SK-N-SH (cell line): Measurements from ENCODE around the gene SAXO1. TPM values are rescaled to one million over a fixed set of nuclear protein-coding genes. Genes with fewer than 3 reads are reported as not detected.
A peak's percentile ranks its signal among the peaks of the same experiment; 100 is the strongest.

ENCODE experiments used
- CTCF ChIA-PET: fragments of 300-600, 350-600 bp; formaldehyde crosslinking; extraction: SDS; loops from one replicate; lab custom pipeline; 2021; lab: Yijun Ruan, JAX
- POLR2A ChIA-PET: fragments of 350-600 bp; sonication (Branson Sonifier 250); formaldehyde crosslinking; extraction: SDS; loops from one replicate; lab custom pipeline; 2020; ENCODE audit warnings: antibody characterized with exemption, inconsistent platforms; lab: Yijun Ruan, JAX
- DNase-seq: peaks from one replicate; pipeline ENCODE4 v3.0.0; 2012
- H2AFZ ChIP-seq: fragments of 200-600 bp; sonication (generic); 2 replicates; pipeline ENCODE4 v1.8.1; 2016; ENCODE audit warnings: antibody characterized with exemption, mild to moderate bottlenecking, low read depth
- H3F3A ChIP-seq: fragments of 200-600 bp; sonication (generic); replicated peaks from 2 replicates; pipeline ENCODE3; 2016; ENCODE audit warnings: antibody characterized with exemption, mild to moderate bottlenecking; ENCODE audit not compliant: insufficient read depth
- H3K27ac ChIP-seq, 2 experiments: fragments of 200-500 bp in 1 of 2; fragments of 200-600 bp in 1 of 2; sonication (Bioruptor generic) in 1 of 2; sonication (generic), shearing (Covaris generic) in 1 of 2; 2 replicates each; pipeline versions ENCODE4 v1.5.1 to v1.6.1; 2014 to 2016; ENCODE audit warnings: low read depth in 2 of 2, inconsistent platforms in 1 of 2, low read length in 1 of 2, mild to moderate bottlenecking in 1 of 2, mixed read lengths in 1 of 2
- H3K27me3 ChIP-seq: fragments of 200-600 bp; sonication (generic), shearing (Covaris generic); 2 replicates; pipeline ENCODE4 v1.6.1; 2016; ENCODE audit warnings: mixed run types; ENCODE audit not compliant: insufficient read depth
- H3K36me3 ChIP-seq, 2 experiments: fragments of 200-500 bp in 1 of 2; fragments of 200-600 bp in 1 of 2; sonication (Bioruptor generic) in 1 of 2; sonication (generic) in 1 of 2; replicated peaks in 1 of 2; 2 replicates each; pipeline versions ENCODE3 to v1.5.1; 2014 to 2016; ENCODE audit warnings: low read length in 1 of 2, mild to moderate bottlenecking in 1 of 2; ENCODE audit not compliant: insufficient read depth in 2 of 2, control insufficient read depth in 1 of 2
- H3K4me1 ChIP-seq, 2 experiments: fragments of 200-500 bp in 1 of 2; fragments of 200-600 bp in 1 of 2; sonication (Bioruptor generic) in 1 of 2; sonication (generic), shearing (Covaris generic) in 1 of 2; 2 replicates each; pipeline versions ENCODE4 v1.5.1 to v1.6.1; 2014 to 2016; ENCODE audit warnings: low read depth in 1 of 2, low read length in 1 of 2, mixed run types in 1 of 2; ENCODE audit not compliant: insufficient read depth in 2 of 2, control insufficient read depth in 1 of 2
- H3K4me2 ChIP-seq: fragments of 200-600 bp; sonication (generic), shearing (Covaris generic); 2 replicates; pipeline ENCODE4 v1.6.1; 2017; ENCODE audit warnings: mixed run types
- H3K4me3 ChIP-seq, 2 experiments: fragments of 200-500 bp in 1 of 2; fragments of 200-600 bp in 1 of 2; sonication (Bioruptor generic) in 1 of 2; sonication (generic), shearing (Covaris generic) in 1 of 2; 2 replicates each; pipeline versions ENCODE4 v1.5.1 to v1.8.1; 2014 to 2016; ENCODE audit warnings: low read depth in 2 of 2, inconsistent platforms in 1 of 2, low read length in 1 of 2, mild to moderate bottlenecking in 1 of 2, mixed read lengths in 1 of 2, moderate library complexity in 1 of 2
- H3K79me2 ChIP-seq: fragments of 200-600 bp; sonication (generic); 2 replicates; pipeline ENCODE4 v1.8.1; 2017; ENCODE audit warnings: mild to moderate bottlenecking; ENCODE audit not compliant: insufficient read depth
- H3K9ac ChIP-seq: fragments of 200-600 bp; sonication (generic); 2 replicates; pipeline ENCODE4 v1.6.1; 2017; ENCODE audit warnings: mixed run types
- H3K9me2 ChIP-seq: fragments of 200-600 bp; sonication (generic); 2 replicates; pipeline ENCODE4 v1.6.1; 2017; ENCODE audit warnings: mixed run types
- H3K9me3 ChIP-seq: fragments of 200-600 bp; sonication (generic); 2 replicates; pipeline ENCODE4 v1.6.1; 2017; ENCODE audit warnings: mixed run types, mild to moderate bottlenecking, moderate library complexity
- H4K20me1 ChIP-seq: fragments of 200-600 bp; sonication (generic); 2 replicates; pipeline ENCODE4 v1.6.1; 2017; ENCODE audit warnings: mild to moderate bottlenecking, mixed run types; ENCODE audit not compliant: insufficient read depth
- CHD2 ChIP-seq: fragments of 150-350 bp; IDR thresholded peaks from 2 replicates; pipeline ENCODE4 v1.6.1; 2018; ENCODE audit warnings: low read length; ENCODE audit not compliant: partially characterized antibody
- ELF1 ChIP-seq: IDR thresholded peaks from 2 replicates; pipeline ENCODE4 v1.4.0; 2012
- EP300 ChIP-seq, 2 experiments: IDR thresholded peaks; 2 replicates each; pipeline versions ENCODE4 v1.4.0 to v1.6.1; 2012; ENCODE audit warnings: borderline replicate concordance in 1 of 2, low read depth in 1 of 2, low read length in 1 of 2
- EZH2phosphoT487 ChIP-seq: fragments of 200-600 bp; sonication (generic); IDR thresholded peaks from 2 replicates; pipeline ENCODE4 v1.6.1; 2017; ENCODE audit warnings: low read depth, mixed run types, mild to moderate bottlenecking, antibody characterized with exemption, moderate library complexity, borderline replicate concordance
- FOXJ3 ChIP-seq: sonication (generic); formaldehyde crosslinking; IDR thresholded peaks from 2 replicates; pipeline ENCODE4 v1.5.1; 2020; ENCODE audit warnings: mild to moderate bottlenecking, missing genetic modification reagents
- FOXM1 ChIP-seq: IDR thresholded peaks from 2 replicates; pipeline ENCODE4 v1.4.0; 2012; ENCODE audit warnings: low read depth, mild to moderate bottlenecking
- GATA2 ChIP-seq: sonication (generic); formaldehyde crosslinking; IDR thresholded peaks from 2 replicates; pipeline ENCODE4 v1.5.0; 2020; ENCODE audit warnings: mild to moderate bottlenecking, missing genetic modification reagents
- MEF2A ChIP-seq: IDR thresholded peaks from 2 replicates; pipeline ENCODE4 v1.4.0; 2012; ENCODE audit warnings: low read depth, borderline replicate concordance
- MXI1 ChIP-seq: IDR thresholded peaks from 2 replicates; pipeline ENCODE4 v1.6.1; 2012; ENCODE audit warnings: mild to moderate bottlenecking, low read depth, low read length, improper control_type of control experiment
- NFIC ChIP-seq: IDR thresholded peaks from 2 replicates; pipeline ENCODE4 v1.4.0; 2012; ENCODE audit warnings: borderline replicate concordance
- RAD21 ChIP-seq: IDR thresholded peaks from 2 replicates; pipeline ENCODE4 v1.6.1; 2012; ENCODE audit warnings: mild to moderate bottlenecking, low read length
- RCOR1 ChIP-seq: fragments of 150-350 bp; IDR thresholded peaks from 2 replicates; pipeline ENCODE4 v1.6.1; 2017; ENCODE audit warnings: antibody characterized with exemption, low read length
- RXRA ChIP-seq: IDR thresholded peaks from 2 replicates; pipeline ENCODE4 v1.4.0; 2012; ENCODE audit warnings: low read depth, mild to moderate bottlenecking, borderline replicate concordance
- TAF1 ChIP-seq: IDR thresholded peaks from 2 replicates; pipeline ENCODE4 v1.6.1; 2012; ENCODE audit warnings: low read depth, mild to moderate bottlenecking, low read length, moderate library complexity, borderline replicate concordance
- TCF12 ChIP-seq: IDR thresholded peaks from 2 replicates; pipeline ENCODE4 v1.4.0; 2012
- WGBS: methylation state at CpG from one replicate; pipeline ENCODE4 v1.1.6; 2017; ENCODE audit warnings: low lambda C conversion rate; 5-methylcytosine and 5-hydroxymethylcytosine counted together
- polyA plus RNA-seq, 3 experiments: library from polyadenylated mRNA; depleted of rRNA; stranded (reverse); fragments of >200 nt; gene quantifications; 2 replicates each; pipeline ENCODE4 v1.2.3, GENCODE V29; 2012
- TF ChIP-seq, protein P1 (sequence below): IDR thresholded peaks from 2 replicates; pipeline ENCODE4; 2012
- TF ChIP-seq, protein P2 (sequence below): IDR thresholded peaks from 2 replicates; pipeline ENCODE4 v1.4.0; 2012; ENCODE audit warnings: low read depth, borderline replicate concordance
- TF ChIP-seq, protein P3 (sequence below): fragments of 150-350 bp; IDR thresholded peaks from 2 replicates; pipeline ENCODE4 v1.6.1; 2016; ENCODE audit warnings: mild to moderate bottlenecking, low read depth, low read length
- TF ChIP-seq, protein P4 (sequence below): fragments of 200-600 bp; sonication (generic); IDR thresholded peaks from 2 replicates; pipeline ENCODE4 v1.6.1; 2017; ENCODE audit warnings: antibody characterized with exemption, mild to moderate bottlenecking, moderate library complexity
- TF ChIP-seq, protein P5 (sequence below): IDR thresholded peaks from 2 replicates; pipeline ENCODE4 v1.4.0; 2012; ENCODE audit warnings: low read depth, borderline replicate concordance

SAXO1 gene
- polyA plus RNA-seq, 1 of the 3 experiments (the other 2 are of a cell fraction), result 0.03 TPM

DNA sequence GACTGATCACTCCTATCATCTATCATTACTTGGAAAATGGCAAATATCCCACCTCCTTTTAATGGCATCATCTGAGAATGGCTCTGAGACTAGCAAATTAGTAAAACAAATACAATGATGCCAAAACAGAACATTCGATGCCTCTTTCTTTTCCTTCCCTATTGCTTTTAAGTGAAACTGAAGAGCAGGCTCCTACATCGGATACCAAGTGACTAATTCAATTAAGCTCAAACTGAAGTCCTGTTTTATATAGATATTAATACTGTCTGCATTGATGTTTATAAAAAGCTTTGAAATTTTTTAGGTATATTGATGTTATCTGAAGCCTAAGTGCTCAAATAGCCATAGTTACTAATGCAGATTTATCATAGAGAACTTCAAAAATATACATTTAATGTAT, 43.9 kb downstream of the SAXO1 start:
- Histone ChIP-seq H3F3A (no peaks in the 10 kb centered on the region), H3K79me2 (no peaks in the 10 kb centered on the region), H3K27me3 (no peaks in the 10 kb centered on the region), H4K20me1 (no peaks in the 10 kb centered on the region), H3K9me2 (no peaks in the 10 kb centered on the region), H2AFZ (no peak overlapping the region), H3K9ac (no peak overlapping the region), H3K4me1 (no peaks in the 10 kb centered on the region; a peak in 1 of 4 replicates), H3K4me2 (no peak overlapping the region), H3K36me3 (no peaks in the 10 kb centered on the region), H3K4me3 (no peak overlapping the region), H3K9me3 (no peaks in the 10 kb centered on the region), H3K27ac (no peak overlapping the region)
- no peak for TF ChIP-seq EP300 (IDR thresholded peaks at IDR 0.05; ENCODE audit: borderline replicate concordance in 1 of 2, low read depth in 1 of 2, low read length in 1 of 2)
- TF ChIP-seq TCF12, result peak; percentile 42
- TF ChIP-seq, protein P1, sequence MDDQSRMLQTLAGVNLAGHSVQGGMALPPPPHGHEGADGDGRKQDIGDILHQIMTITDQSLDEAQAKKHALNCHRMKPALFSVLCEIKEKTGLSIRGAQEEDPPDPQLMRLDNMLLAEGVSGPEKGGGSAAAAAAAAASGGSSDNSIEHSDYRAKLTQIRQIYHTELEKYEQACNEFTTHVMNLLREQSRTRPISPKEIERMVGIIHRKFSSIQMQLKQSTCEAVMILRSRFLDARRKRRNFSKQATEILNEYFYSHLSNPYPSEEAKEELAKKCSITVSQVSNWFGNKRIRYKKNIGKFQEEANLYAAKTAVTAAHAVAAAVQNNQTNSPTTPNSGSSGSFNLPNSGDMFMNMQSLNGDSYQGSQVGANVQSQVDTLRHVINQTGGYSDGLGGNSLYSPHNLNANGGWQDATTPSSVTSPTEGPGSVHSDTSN, result peak; percentile 74
- TF ChIP-seq RAD21, result no peak
- POLR2A ChIA-PET, result no interaction called here
- CTCF ChIA-PET, result interaction anchor here (1.0 kb wide), 1 partner anchor 9 kb away, joined by 5 read pairs; no protein-coding TSS in a partner anchor
- WGBS, result 38% methylated on average over 2 of the region's 2 CpGs
- DNase-seq, result no peak

DNA sequence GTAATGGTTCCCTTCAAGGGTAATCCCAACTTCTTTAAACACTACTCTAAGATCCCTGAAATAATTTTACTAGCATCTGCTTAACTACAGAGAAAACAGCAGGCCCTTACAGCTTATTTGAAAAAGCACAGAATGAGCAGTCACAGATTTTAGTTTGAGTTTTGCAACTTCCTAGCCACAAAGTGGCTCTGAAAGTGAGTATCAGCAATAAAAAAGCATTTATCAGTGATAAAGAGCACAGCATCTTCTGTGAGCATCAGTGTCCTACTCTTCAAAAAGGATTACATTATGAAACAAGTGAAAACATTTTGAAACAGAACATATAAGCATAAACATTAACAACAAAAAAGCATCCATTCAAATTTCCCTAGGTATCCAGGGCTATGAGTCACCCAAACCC, 45.0 kb downstream of the SAXO1 start:
- Histone ChIP-seq H3K36me3 (no peaks in the 10 kb centered on the region), H3K4me2 (no peak overlapping the region), H3K9me3 (no peaks in the 10 kb centered on the region), H2AFZ (no peak overlapping the region), H3K79me2 (no peaks in the 10 kb centered on the region), H3F3A (no peaks in the 10 kb centered on the region), H3K27ac (no peak overlapping the region), H3K9me2 (no peaks in the 10 kb centered on the region), H3K9ac (no peak overlapping the region), H3K4me1 (no peaks in the 10 kb centered on the region; a peak in 1 of 4 replicates), H4K20me1 (no peaks in the 10 kb centered on the region), H3K27me3 (no peaks in the 10 kb centered on the region), H3K4me3 (no peak overlapping the region)
- ChIA-PET POLR2A (no interaction called here), CTCF (interaction anchor here (0.9 kb wide), 1 partner anchor 10 kb away, joined by 3 read pairs; no protein-coding TSS in a partner anchor)
- DNase-seq, result no peak
- TF ChIP-seq ELF1 (no peak), FOXJ3 (CRISPR knock-in tag) (no peak), MXI1 (no peak), NFIC (no peak), TAF1 (no peak), RCOR1 (no peak), RXRA (no peak), CHD2 (no peak), EZH2phosphoT487 (no peak), RAD21 (no peak), EP300 (IDR thresholded peaks at IDR 0.05; ENCODE audit: borderline replicate concordance in 1 of 2, low read depth in 1 of 2, low read length in 1 of 2) (no peak), FOXM1 (no peak), MEF2A (no peak), GATA2 (CRISPR knock-in tag) (no peak)
- TF ChIP-seq, protein P2, sequence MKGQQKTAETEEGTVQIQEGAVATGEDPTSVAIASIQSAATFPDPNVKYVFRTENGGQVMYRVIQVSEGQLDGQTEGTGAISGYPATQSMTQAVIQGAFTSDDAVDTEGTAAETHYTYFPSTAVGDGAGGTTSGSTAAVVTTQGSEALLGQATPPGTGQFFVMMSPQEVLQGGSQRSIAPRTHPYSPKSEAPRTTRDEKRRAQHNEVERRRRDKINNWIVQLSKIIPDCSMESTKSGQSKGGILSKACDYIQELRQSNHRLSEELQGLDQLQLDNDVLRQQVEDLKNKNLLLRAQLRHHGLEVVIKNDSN, result no peak
- TF ChIP-seq, protein P3, sequence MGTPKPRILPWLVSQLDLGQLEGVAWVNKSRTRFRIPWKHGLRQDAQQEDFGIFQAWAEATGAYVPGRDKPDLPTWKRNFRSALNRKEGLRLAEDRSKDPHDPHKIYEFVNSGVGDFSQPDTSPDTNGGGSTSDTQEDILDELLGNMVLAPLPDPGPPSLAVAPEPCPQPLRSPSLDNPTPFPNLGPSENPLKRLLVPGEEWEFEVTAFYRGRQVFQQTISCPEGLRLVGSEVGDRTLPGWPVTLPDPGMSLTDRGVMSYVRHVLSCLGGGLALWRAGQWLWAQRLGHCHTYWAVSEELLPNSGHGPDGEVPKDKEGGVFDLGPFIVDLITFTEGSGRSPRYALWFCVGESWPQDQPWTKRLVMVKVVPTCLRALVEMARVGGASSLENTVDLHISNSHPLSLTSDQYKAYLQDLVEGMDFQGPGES, result no peak
- TF ChIP-seq, protein P4, sequence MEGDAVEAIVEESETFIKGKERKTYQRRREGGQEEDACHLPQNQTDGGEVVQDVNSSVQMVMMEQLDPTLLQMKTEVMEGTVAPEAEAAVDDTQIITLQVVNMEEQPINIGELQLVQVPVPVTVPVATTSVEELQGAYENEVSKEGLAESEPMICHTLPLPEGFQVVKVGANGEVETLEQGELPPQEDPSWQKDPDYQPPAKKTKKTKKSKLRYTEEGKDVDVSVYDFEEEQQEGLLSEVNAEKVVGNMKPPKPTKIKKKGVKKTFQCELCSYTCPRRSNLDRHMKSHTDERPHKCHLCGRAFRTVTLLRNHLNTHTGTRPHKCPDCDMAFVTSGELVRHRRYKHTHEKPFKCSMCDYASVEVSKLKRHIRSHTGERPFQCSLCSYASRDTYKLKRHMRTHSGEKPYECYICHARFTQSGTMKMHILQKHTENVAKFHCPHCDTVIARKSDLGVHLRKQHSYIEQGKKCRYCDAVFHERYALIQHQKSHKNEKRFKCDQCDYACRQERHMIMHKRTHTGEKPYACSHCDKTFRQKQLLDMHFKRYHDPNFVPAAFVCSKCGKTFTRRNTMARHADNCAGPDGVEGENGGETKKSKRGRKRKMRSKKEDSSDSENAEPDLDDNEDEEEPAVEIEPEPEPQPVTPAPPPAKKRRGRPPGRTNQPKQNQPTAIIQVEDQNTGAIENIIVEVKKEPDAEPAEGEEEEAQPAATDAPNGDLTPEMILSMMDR, result no peak
- TF ChIP-seq, protein P5, sequence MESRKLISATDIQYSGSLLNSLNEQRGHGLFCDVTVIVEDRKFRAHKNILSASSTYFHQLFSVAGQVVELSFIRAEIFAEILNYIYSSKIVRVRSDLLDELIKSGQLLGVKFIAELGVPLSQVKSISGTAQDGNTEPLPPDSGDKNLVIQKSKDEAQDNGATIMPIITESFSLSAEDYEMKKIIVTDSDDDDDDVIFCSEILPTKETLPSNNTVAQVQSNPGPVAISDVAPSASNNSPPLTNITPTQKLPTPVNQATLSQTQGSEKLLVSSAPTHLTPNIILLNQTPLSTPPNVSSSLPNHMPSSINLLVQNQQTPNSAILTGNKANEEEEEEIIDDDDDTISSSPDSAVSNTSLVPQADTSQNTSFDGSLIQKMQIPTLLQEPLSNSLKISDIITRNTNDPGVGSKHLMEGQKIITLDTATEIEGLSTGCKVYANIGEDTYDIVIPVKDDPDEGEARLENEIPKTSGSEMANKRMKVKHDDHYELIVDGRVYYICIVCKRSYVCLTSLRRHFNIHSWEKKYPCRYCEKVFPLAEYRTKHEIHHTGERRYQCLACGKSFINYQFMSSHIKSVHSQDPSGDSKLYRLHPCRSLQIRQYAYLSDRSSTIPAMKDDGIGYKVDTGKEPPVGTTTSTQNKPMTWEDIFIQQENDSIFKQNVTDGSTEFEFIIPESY, result no peak
